K562 (cell line): ENCODE results near the gene TMEM184A. TPM values are rescaled to one million over a fixed set of nuclear protein-coding genes. Genes with fewer than 3 reads are reported as not detected.

Experiments
- ATAC-seq: fragments of 200-7000 bp; cut with Tn5 transposase; 3 replicates; pipeline ENCODE4 v1.9.1; 2020; ENCODE audit warnings: moderate library complexity
- BruUV-seq: library from RNA; stranded (reverse); fragments of 400-500 nt; replicated peaks from 2 replicates; lab custom pipeline; 2021; lab: Mats Ljungman, UMichigan
- CTCF ChIA-PET: fragments of 300-600 bp; formaldehyde crosslinking; extraction: SDS; loops from one replicate; lab custom pipeline; 2021; ENCODE audit warnings: low intra/inter-chr PET ratio; lab: Yijun Ruan, JAX
- POLR2A ChIA-PET: fragments of 300-600, 350-650 bp; sonication (Branson Sonifier 250); formaldehyde crosslinking; extraction: SDS; loops from one replicate; lab custom pipeline; 2021; ENCODE audit warnings: antibody characterized with exemption, inconsistent platforms; lab: Yijun Ruan, JAX
- DNase-seq, 4 experiments: peaks; one replicate each; pipeline versions ENCODE4 v3.0.0 to v3.0.0-alpha.2; 2011 to 2018; ENCODE audit warnings: low spot score in 3 of 4, mixed read lengths in 3 of 4; ENCODE audit errors: extremely low read depth in 1 of 4
- FAIRE-seq: peaks from 2 replicates; lab custom pipeline; 2011; peaks lifted over from hg19 to GRCh38; lab: Jason Lieb, UNC
- H2AFZ ChIP-seq: 2 replicates; pipeline ENCODE4 v1.6.0; 2011; ENCODE audit warnings: low read depth, low read length, control low read depth, inconsistent platforms
- H3K27ac ChIP-seq: fragments of 200-600 bp; 3 replicates; pipeline ENCODE4 v1.8.0; 2011; ENCODE audit warnings: low read depth, mild to moderate bottlenecking, control low read depth, inconsistent platforms, low read length, moderate library complexity, mixed read lengths; ENCODE audit errors: extremely low read depth
- H3K27me3 ChIP-seq, 2 experiments: fragments of 300-600 bp in 1 of 2; 2 replicates in 1 of 2; 3 replicates in 1 of 2; pipeline versions ENCODE4 v1.6.0 to v1.8.0; 2011; ENCODE audit warnings: inconsistent platforms in 2 of 2, low read length in 2 of 2, mild to moderate bottlenecking in 1 of 2, mixed read lengths in 1 of 2, moderate library complexity in 1 of 2; ENCODE audit not compliant: control insufficient read depth in 2 of 2, insufficient read depth in 2 of 2
- H3K36me3 ChIP-seq: fragments of 300-600 bp; 3 replicates; pipeline ENCODE4 v1.8.0; 2011; ENCODE audit warnings: mild to moderate bottlenecking, low read length, inconsistent platforms; ENCODE audit not compliant: control insufficient read depth, insufficient read depth
- H3K4me1 ChIP-seq, 2 experiments: fragments of 200-600 bp in 1 of 2; replicated peaks in 1 of 2; 2 replicates in 1 of 2; 3 replicates in 1 of 2; pipeline versions ENCODE4 v1.5.1 to v1.8.0; 2011; ENCODE audit warnings: inconsistent platforms in 2 of 2, low read length in 2 of 2, mild to moderate bottlenecking in 1 of 2, mixed read lengths in 1 of 2, moderate library complexity in 1 of 2; ENCODE audit not compliant: control insufficient read depth in 2 of 2, insufficient read depth in 2 of 2
- H3K4me2 ChIP-seq: 2 replicates; pipeline ENCODE4 v1.6.1; 2011; ENCODE audit warnings: low read length, control low read depth, inconsistent platforms, mixed read lengths; ENCODE audit not compliant: insufficient read depth
- H3K4me3 ChIP-seq: fragments of 200-600 bp; sonication (generic), shearing (Covaris generic); 2 replicates; pipeline ENCODE4 v1.5.1; 2016; ENCODE audit warnings: control low read depth, inconsistent platforms
- H3K79me2 ChIP-seq: fragments of 200-600 bp; 3 replicates; pipeline ENCODE4 v1.8.0; 2011; ENCODE audit warnings: low read length, inconsistent platforms; ENCODE audit not compliant: control insufficient read depth, insufficient read depth
- H3K9ac ChIP-seq, 2 experiments: 2 replicates each; pipeline versions ENCODE4 v1.6.0 to v1.6.1; 2011; ENCODE audit warnings: low read depth in 2 of 2, low read length in 2 of 2, control low read depth in 1 of 2, inconsistent platforms in 1 of 2, mild to moderate bottlenecking in 1 of 2, mixed read lengths in 1 of 2; ENCODE audit not compliant: insufficient read depth in 1 of 2
- H3K9me1 ChIP-seq: one replicate; pipeline ENCODE4 v1.6.0; 2011; ENCODE audit warnings: inconsistent platforms, mild to moderate bottlenecking, low read length, moderate library complexity; ENCODE audit not compliant: control insufficient read depth, insufficient read depth
- H3K9me3 ChIP-seq: replicated peaks from 2 replicates; pipeline ENCODE4 v1.5.1; 2011; ENCODE audit warnings: low read depth, low read length, inconsistent platforms; ENCODE audit not compliant: control insufficient read depth, insufficient read depth
- H4K20me1 ChIP-seq: replicated peaks from 2 replicates; pipeline ENCODE4 v1.6.1; 2011; ENCODE audit warnings: low read length, inconsistent platforms, mixed read lengths; ENCODE audit not compliant: control insufficient read depth, insufficient read depth
- CAMTA2 ChIP-seq: fragments of 250-450 bp; sonication (Bioruptor Pico); conservative IDR thresholded peaks from 2 replicates; pipeline ENCODE4 v1.5.1; 2022
- CBX8 ChIP-seq: fragments of 200-600 bp; sonication (generic); IDR thresholded peaks from 2 replicates; pipeline ENCODE4 v1.6.1; 2012; ENCODE audit warnings: borderline replicate concordance, mixed run types, low read depth, mild to moderate bottlenecking, moderate library complexity, mixed read lengths, low read length, control low read depth, inconsistent platforms; ENCODE audit not compliant: poor library complexity, severe bottlenecking; ENCODE audit errors: extremely low read depth
- HCFC1 ChIP-seq: IDR thresholded peaks from 2 replicates; pipeline ENCODE4 v1.6.1; 2012; ENCODE audit warnings: low read depth, low read length, improper control_type of control experiment
- HEY1 ChIP-seq: fragments of 250-450 bp; sonication (Bioruptor Pico); IDR thresholded peaks from 2 replicates; pipeline ENCODE4 v1.5.0; 2020; ENCODE audit warnings: mild to moderate bottlenecking, moderate library complexity, borderline replicate concordance
- MYNN ChIP-seq, 2 experiments: sonication (generic); formaldehyde crosslinking in 1 of 2; IDR thresholded peaks; 2 replicates each; pipeline versions ENCODE4 v1.5.0 to v1.6.1; 2016 to 2020; ENCODE audit warnings: antibody characterized with exemption in 1 of 2, missing genetic modification reagents in 1 of 2
- ZNF318 ChIP-seq, 2 experiments: fragments of 450-650 bp; IDR thresholded peaks; 2 replicates each; pipeline ENCODE4 v1.6.1; 2016; ENCODE audit warnings: mild to moderate bottlenecking in 2 of 2, borderline replicate concordance in 1 of 2, low read depth in 1 of 2, moderate library complexity in 1 of 2
- WGBS: fragments of 100-300 bp; shearing (Covaris generic); methylation state at CpG from one replicate; pipeline ENCODE4 v1.1.6; 2016; ENCODE audit warnings: low coverage, mixed read lengths; ENCODE audit not compliant: insufficient coverage; ENCODE audit errors: missing lambda C conversion rate; 5-methylcytosine and 5-hydroxymethylcytosine counted together
- in situ Hi-C: fragments of 300-500 bp; cut with MboI; formaldehyde crosslinking; loops from 4 replicates; pipeline ENCODE4 v1.15.0; 2018; ENCODE audit warnings: inconsistent platforms, mixed read lengths
- intact Hi-C: fragments of 100-400 bp; cut with micrococcal nuclease; formaldehyde crosslinking; loops from 2 replicates; pipeline ENCODE4 v1.14.2; 2022
- polyA plus RNA-seq, 8 experiments: library from polyadenylated mRNA; depleted of rRNA in 4 of 8; stranded (reverse) in 5 of 8; unstranded in 3 of 8; fragments of >200 nt; fragmentation: Nextera tagmentation in 2 of 8; fragmentation: Illumina TruSeq in 1 of 8; extraction: Ambion mirVana in 2 of 8; extraction: Trizol in 1 of 8; gene quantifications; 2 replicates each; pipeline versions ENCODE4 v1.2.1 to v1.2.3, GENCODE V29; 2011 to 2014; ENCODE audit warnings: inconsistent platforms in 1 of 8, missing spikeins in 1 of 8
- total RNA-seq, 7 experiments: library from RNA; depleted of rRNA in 6 of 7; stranded (reverse); fragments of >200 nt in 6 of 7; fragmentation: Illumina TruSeq in 2 of 7; extraction: Trizol in 2 of 7; gene quantifications; 2 replicates each; pipeline versions ENCODE4 v1.2.1 to v1.2.3, GENCODE V29; 2011 to 2021; ENCODE audit warnings: low replicate concordance in 1 of 7
- TF ChIP-seq, protein P1 (sequence below): fragments of 450-650 bp; IDR thresholded peaks from 2 replicates; pipeline ENCODE4 v1.6.1; 2017; ENCODE audit warnings: mild to moderate bottlenecking, moderate library complexity

Gene TMEM184A
- total and polyA plus RNA-seq, 9 of the 15 experiments (the other 6 are each of a cell fraction or from before 2014, with no cell fraction given) = 0.10 to 0.18 (median 0.11) TPM; not detected in 6

DNA sequence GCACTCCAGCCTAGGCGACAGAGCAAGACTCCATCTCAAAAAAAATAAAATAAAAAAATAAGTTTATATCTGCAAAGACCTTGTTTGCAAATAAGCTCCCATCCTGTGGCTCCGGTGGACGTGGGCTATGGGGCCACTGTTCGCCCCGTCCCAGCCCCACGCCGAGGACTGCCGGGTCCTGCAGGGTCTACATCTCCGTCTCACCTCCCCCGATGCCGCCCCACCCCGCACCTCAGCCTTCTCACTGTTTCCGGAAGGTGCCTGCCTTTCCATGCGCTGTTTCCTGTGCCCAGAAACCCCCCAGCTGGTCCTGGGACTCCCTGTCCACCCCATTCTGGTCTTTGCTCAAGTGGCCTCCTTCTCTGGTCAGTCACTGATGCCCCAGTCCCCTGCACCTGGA is 46.8 kb downstream of the TMEM184A start:
- ChIA-PET CTCF (no interaction called here), POLR2A (interaction anchor here (0.8 to 1.8 kb wide), 2 partner anchors 16 to 24 kb away, joined by 4 to 5 read pairs; no protein-coding TSS in a partner anchor)
- peaks cover 17 to 77% of the 10 kb centered on the region in 2 experiments for H3K4me1 ChIP-seq
- 89% methylated on average over 13 of the region's 14 CpGs for WGBS
- no peak overlapping the region for H3K4me3 ChIP-seq
- no peak overlapping the region for H3K4me2 ChIP-seq
- no peak overlapping the region for H3K27ac ChIP-seq
- no peak overlapping the region for H2AFZ ChIP-seq
- DNase-seq (no peak), FAIRE-seq (no peak), ATAC-seq (no peak)
- no TSS peak for BruUV-seq
- H4K20me1 ChIP-seq = no peaks in the 10 kb centered on the region
- H3K79me2 ChIP-seq = no peaks in the 10 kb centered on the region; the same call in 2 of the 3 replicates
- TF ChIP-seq HEY1 (CRISPR knock-in tag) (no peak), ZNF318 (IDR thresholded peaks at IDR 0.05; ENCODE audit: borderline replicate concordance in 1 of 2, low read depth in 1 of 2) (no peak), CBX8 (no peak), CAMTA2 (CRISPR knock-in tag) (no peak), MYNN (IDR thresholded peaks at IDR 0.05) (no peak), MYNN (CRISPR knock-in tag; IDR thresholded peaks at IDR 0.05) (no peak), HCFC1 (no peak)
- TF ChIP-seq, protein P1, sequence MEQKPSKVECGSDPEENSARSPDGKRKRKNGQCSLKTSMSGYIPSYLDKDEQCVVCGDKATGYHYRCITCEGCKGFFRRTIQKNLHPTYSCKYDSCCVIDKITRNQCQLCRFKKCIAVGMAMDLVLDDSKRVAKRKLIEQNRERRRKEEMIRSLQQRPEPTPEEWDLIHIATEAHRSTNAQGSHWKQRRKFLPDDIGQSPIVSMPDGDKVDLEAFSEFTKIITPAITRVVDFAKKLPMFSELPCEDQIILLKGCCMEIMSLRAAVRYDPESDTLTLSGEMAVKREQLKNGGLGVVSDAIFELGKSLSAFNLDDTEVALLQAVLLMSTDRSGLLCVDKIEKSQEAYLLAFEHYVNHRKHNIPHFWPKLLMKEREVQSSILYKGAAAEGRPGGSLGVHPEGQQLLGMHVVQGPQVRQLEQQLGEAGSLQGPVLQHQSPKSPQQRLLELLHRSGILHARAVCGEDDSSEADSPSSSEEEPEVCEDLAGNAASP = no peak
- H3K27me3 ChIP-seq = no peaks in the 10 kb centered on the region
- H3K9ac ChIP-seq = no peak overlapping the region; a peak in 1 of 4 replicates
- H3K9me3 ChIP-seq = no peaks in the 10 kb centered on the region
- H3K36me3 ChIP-seq = no peaks in the 10 kb centered on the region
- no peaks in the 10 kb centered on the region for H3K9me1 ChIP-seq
- intact Hi-C loops (loop anchor here (5.0 kb wide), 1 partner anchor 48 kb away; the partner anchor contains the start of gene TMEM184A), in situ Hi-C loops (no loop called here)
